Body of pancreas (tissue), 4 donors: ENCODE data around the gene MINDY2. TPM values are rescaled to one million over a fixed set of nuclear protein-coding genes. Genes with fewer than 3 reads are reported as not detected.
A peak's percentile ranks its signal among the peaks of the same experiment; 100 is the strongest.
"Not testable (repeated sequence)": the region's sequence is repeated elsewhere in the genome, so short reads cannot be mapped to it uniquely, and the experiment has no call there.

ENCODE experiments used
- ATAC-seq: fragments of 150-250 bp; one replicate; pipeline ENCODE4 v1.9.1; 2016
- DNase-seq, 4 donors: peaks; one replicate each; pipeline ENCODE4 v3.0.0-alpha.2; 2019
- H3K27ac ChIP-seq, 4 donors: fragments of 200-600 bp; sonication (generic); 1 replicate in 3 of 4; 2 replicates in 1 of 4; pipeline versions ENCODE4 v1.5.1 to v1.6.1; 2016 to 2019; ENCODE audit warnings: mild to moderate bottlenecking in 1 of 4, mixed read lengths in 1 of 4, moderate library complexity in 1 of 4
- H3K27me3 ChIP-seq, 2 donors: fragments of 200-600 bp; sonication (generic); one replicate each; pipeline ENCODE4 v1.6.0; 2016; ENCODE audit warnings: mild to moderate bottlenecking in 1 of 2
- H3K36me3 ChIP-seq, 2 donors: fragments of 200-600 bp; sonication (generic); replicated peaks in 1 of 2; 2 replicates each; pipeline ENCODE4 v1.5.1; 2016; ENCODE audit warnings: low read depth in 2 of 2; ENCODE audit not compliant: insufficient read depth in 1 of 2
- H3K4me1 ChIP-seq: fragments of 200-600 bp; sonication (generic); one replicate; pipeline ENCODE4 v1.6.0; 2016
- H3K4me3 ChIP-seq, 2 donors: fragments of 200-600 bp; sonication (generic); 1 replicate in 1 of 2; 2 replicates in 1 of 2; pipeline ENCODE4 v1.5.1; 2016 to 2019
- H3K9me3 ChIP-seq, 3 donors: fragments of 200-600 bp; sonication (generic); 1 replicate in 2 of 3; 2 replicates in 1 of 3; pipeline ENCODE4 v1.5.1; 2016
- POLR2A ChIP-seq, 3 donors: fragments of 450-650 bp; IDR thresholded peaks; one replicate each; pipeline ENCODE4 v1.6.1; 2016; ENCODE audit warnings: antibody characterized with exemption in 3 of 3, mild to moderate bottlenecking in 2 of 3
- WGBS, 2 donors: methylation state at CpG; one replicate each; pipeline ENCODE4 v1.1.5; 2017; 5-methylcytosine and 5-hydroxymethylcytosine counted together
- intact Hi-C: fragments of 100-400 bp; cut with DNase I; formaldehyde crosslinking; loops from one replicate; pipeline ENCODE4 v1.15.1; 2023
- total RNA-seq, 2 donors: library from RNA; depleted of rRNA; stranded (reverse); fragments of >200 nt; gene quantifications; one replicate each; pipeline ENCODE4 v1.1.0, GENCODE V29; 2016
- TF ChIP-seq, protein P1 (sequence below), 7 experiments: fragments of 450-650 bp in 4 of 7; fragments of 200-600 bp in 3 of 7; sonication (generic) in 3 of 7; IDR thresholded peaks; one replicate each; pipeline ENCODE4 v1.5.1; 2016 to 2019; ENCODE audit warnings: antibody characterized with exemption in 7 of 7

The MINDY2 gene
- total RNA-seq, 2 donors from 2014 or later, result 8.9 to 11.9 TPM

- no peaks in the 10 kb centered on the region for H3K36me3 ChIP-seq
- no peak overlapping the region for H3K4me3 ChIP-seq
- no peaks in the 10 kb centered on the region for H3K27me3 ChIP-seq
- TF ChIP-seq, protein P1, sequence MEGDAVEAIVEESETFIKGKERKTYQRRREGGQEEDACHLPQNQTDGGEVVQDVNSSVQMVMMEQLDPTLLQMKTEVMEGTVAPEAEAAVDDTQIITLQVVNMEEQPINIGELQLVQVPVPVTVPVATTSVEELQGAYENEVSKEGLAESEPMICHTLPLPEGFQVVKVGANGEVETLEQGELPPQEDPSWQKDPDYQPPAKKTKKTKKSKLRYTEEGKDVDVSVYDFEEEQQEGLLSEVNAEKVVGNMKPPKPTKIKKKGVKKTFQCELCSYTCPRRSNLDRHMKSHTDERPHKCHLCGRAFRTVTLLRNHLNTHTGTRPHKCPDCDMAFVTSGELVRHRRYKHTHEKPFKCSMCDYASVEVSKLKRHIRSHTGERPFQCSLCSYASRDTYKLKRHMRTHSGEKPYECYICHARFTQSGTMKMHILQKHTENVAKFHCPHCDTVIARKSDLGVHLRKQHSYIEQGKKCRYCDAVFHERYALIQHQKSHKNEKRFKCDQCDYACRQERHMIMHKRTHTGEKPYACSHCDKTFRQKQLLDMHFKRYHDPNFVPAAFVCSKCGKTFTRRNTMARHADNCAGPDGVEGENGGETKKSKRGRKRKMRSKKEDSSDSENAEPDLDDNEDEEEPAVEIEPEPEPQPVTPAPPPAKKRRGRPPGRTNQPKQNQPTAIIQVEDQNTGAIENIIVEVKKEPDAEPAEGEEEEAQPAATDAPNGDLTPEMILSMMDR (IDR thresholded peaks at IDR 0.05), result no peak
- no peak for TF ChIP-seq POLR2A (IDR thresholded peaks at IDR 0.05)
- H3K9me3 ChIP-seq, result no peaks in the 10 kb centered on the region
- intact Hi-C loops, result no loop called here
- H3K4me1 ChIP-seq, result no peaks in the 10 kb centered on the region
- H3K27ac ChIP-seq, result no peak overlapping the region
- no peak for ATAC-seq
- no peak for DNase-seq
- 94 to 96% methylated on average over 3 of the region's 3 CpGs for WGBS, 2 donors
These were observed 17.1 kb downstream of the MINDY2 start for GRCh38 chr15:58788056-58788710.

GRCh38 chr15:58793862-58794261, 22.8 kb downstream of the MINDY2 start:
- no peaks in the 10 kb centered on the region for H3K9me3 ChIP-seq
- peak; percentile 62 for ATAC-seq
- no peaks in the 10 kb centered on the region for H3K27me3 ChIP-seq
- TF ChIP-seq POLR2A (IDR thresholded peaks at IDR 0.05), result no peak
- TF ChIP-seq, protein P1 (IDR thresholded peaks at IDR 0.05), result no peak
- peak in 3 of 4 donors; percentile 41 to 62 (median 52) for DNase-seq
- no peak overlapping the region for H3K4me3 ChIP-seq
- intact Hi-C loops, result no loop called here
- H3K36me3 ChIP-seq, result no peaks in the 10 kb centered on the region
- 63 to 67% methylated on average over 6 of the region's 6 CpGs for WGBS, 2 donors
- H3K4me1 ChIP-seq, result no peaks in the 10 kb centered on the region
- H3K27ac ChIP-seq, result peak overlapping the region in 2 of 4 donors; percentile 1 to 39

GRCh38 chr15:58795825-58796224, 24.7 kb downstream of the MINDY2 start:
- DNase-seq, result no peak
- Histone ChIP-seq H3K9me3 (no peaks in the 10 kb centered on the region), H3K27ac (no peak overlapping the region), H3K4me3 (no peak overlapping the region), H3K4me1 (no peaks in the 10 kb centered on the region), H3K27me3 (no peaks in the 10 kb centered on the region), H3K36me3 (no peaks in the 10 kb centered on the region)
- ATAC-seq, result no peak
- 62 to 63% methylated on average over 2 of the region's 2 CpGs for WGBS, 2 donors
- TF ChIP-seq, protein P1 (IDR thresholded peaks at IDR 0.05), result no peak
- TF ChIP-seq POLR2A (IDR thresholded peaks at IDR 0.05), result no peak
- intact Hi-C loops, result no loop called here

DNA sequence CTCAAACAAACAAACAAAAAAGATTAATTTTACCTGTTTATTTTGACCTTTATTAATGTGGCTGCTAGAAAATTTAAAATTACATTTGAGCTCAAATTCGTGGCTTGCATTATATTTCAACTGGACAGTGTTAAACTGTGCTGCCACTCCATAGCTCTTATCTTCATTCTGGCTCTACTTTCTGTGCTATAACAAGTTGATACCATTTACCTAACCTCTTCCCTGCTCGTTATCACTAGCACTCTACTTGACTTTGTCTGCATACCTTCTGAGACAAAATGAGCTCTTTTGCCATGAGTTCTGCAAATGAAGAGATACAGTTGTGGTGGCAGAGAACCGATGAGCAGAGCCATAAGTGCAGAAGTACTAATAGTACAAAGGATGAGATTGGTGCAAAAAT, 26.4 kb downstream of the MINDY2 start:
- Histone ChIP-seq H3K27me3 (no peaks in the 10 kb centered on the region), H3K27ac (no peak overlapping the region), H3K9me3 (no peaks in the 10 kb centered on the region), H3K36me3 (no peaks in the 10 kb centered on the region), H3K4me3 (no peak overlapping the region), H3K4me1 (no peaks in the 10 kb centered on the region)
- WGBS, 2 donors, result 60 to 63% methylated on average over 3 of the region's 3 CpGs
- no peak for TF ChIP-seq POLR2A (IDR thresholded peaks at IDR 0.05)
- TF ChIP-seq, protein P1 (IDR thresholded peaks at IDR 0.05), result no peak
- DNase-seq (no peak), ATAC-seq (no peak)
- intact Hi-C loops, result no loop called here

DNA sequence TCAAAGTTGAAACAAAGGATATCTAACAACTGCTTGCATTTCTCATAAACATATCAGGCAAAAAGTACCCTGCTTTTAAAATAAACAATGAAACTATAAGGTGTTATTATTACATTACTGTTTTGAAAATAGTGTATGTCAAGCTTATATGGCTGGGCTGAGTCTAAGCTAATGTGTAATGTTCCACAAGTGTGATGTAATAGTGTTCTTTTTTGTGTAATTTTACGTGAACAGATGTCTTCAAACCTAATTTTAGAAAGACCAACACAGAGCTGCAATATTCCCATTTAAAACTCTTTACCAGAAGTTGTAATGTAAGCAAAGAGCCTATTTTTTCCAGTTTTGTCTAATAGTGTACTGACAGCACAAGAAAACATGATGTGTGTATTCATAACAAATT, 34.0 kb downstream of the MINDY2 start:
- Histone ChIP-seq H3K9me3 (no peaks in the 10 kb centered on the region), H3K4me1 (no peaks in the 10 kb centered on the region), H3K4me3 (no peak overlapping the region), H3K36me3 (no peaks in the 10 kb centered on the region), H3K27ac (no peak overlapping the region), H3K27me3 (no peaks in the 10 kb centered on the region)
- DNase-seq, result no peak
- ATAC-seq, result no peak
- 51 to 70% methylated on average over 1 of the region's 1 CpG for WGBS, 2 donors
- TF ChIP-seq, protein P1 (IDR thresholded peaks at IDR 0.05), result no peak
- TF ChIP-seq POLR2A (IDR thresholded peaks at IDR 0.05), result no peak
- intact Hi-C loops, result no loop called here

GRCh38 chr15:58823267-58823666, 52.2 kb downstream of the MINDY2 start:
- intact Hi-C loops, result not testable (repeated sequence)

More at GRCh38 chr15:58823267-58823666, 52.2 kb downstream of the MINDY2 start:
- H3K27ac ChIP-seq, H3K36me3 ChIP-seq, H3K4me1 ChIP-seq, DNase-seq, H3K27me3 ChIP-seq, ATAC-seq, H3K9me3 ChIP-seq, H3K4me3 ChIP-seq: not testable (repeated sequence)
- WGBS, 2 donors, result 92 to 94% methylated on average over 2 of the region's 2 CpGs
